Measurements from ENCODE around the gene CALN1.
"Not testable (repeated sequence)": the region's sequence is repeated elsewhere in the genome, so short reads cannot be mapped to it uniquely, and the experiment has no call there.

The CALN1 gene

GRCh38 chr7:72412121-72412618 is at the start of gene CALN1:
TSS of gene CALN1 (minus strand) at chr7:72412338.
- DNase-seq = not testable (repeated sequence)

DNA sequence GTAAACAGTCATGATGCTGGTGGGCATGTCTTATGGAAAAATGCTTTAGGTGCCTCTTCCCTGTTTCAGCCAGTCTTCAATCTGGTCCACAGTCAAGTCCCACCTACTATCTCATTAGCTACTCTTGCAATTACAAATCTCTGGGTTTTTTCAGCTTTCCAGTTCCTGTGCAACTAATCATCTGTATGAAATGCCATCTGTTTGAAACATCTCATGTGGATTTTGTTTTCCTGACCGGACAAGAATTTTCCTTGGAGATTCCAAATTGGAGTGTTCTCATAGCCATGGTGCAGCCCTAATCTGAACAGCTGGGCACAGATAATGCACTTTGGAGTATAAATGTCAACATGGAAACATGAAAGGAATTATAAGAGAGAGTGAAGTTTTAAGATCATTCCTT is 41.3 kb upstream of the CALN1 start:
- DNase-seq = no peak

GRCh38 chr7:72447465-72448204 is 35.5 kb upstream of the CALN1 start:
- no peak for DNase-seq

DNA sequence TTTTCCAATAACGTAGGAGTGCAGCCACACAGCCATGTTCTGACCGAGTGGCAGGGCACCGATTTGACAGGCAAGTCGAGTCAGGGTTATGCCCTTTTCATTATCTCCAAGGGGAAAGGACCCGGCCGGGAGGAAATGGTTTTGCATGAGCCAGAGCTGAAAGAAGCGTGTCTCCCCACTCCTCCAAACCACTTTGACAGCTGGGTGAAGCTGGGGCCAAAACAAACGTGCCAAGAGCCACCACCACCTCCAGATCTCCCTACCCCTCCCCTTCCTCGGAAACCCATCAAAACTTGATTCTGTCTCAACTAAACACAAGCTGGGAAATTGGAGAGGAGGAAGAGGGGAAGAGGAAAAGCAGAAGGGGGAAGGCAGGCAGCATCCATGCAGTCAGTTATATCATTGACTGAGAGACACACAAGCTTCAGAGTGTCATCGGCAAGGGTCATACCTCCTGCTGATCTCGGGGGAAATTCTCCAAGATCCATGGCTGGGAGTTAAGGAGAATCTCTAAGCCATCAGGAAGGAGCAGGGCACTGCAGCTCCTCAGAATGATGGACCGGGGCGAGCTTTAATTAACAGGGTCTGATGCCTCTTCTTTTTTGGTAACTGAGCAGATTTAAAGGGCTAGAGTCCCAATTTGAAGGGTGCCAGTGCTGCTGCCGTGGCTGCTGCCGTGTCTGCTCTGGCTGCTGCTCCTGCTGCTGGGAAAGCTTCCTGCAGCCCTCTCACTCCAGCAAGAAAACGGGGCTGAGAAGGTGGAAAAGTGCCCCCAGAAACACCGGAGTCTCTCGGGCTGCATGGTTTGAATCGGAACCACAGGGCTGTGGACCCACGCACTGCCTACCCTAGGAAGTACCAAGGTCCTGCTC is 34.7 kb upstream of the CALN1 start:
- DNase-seq = no peak

DNA sequence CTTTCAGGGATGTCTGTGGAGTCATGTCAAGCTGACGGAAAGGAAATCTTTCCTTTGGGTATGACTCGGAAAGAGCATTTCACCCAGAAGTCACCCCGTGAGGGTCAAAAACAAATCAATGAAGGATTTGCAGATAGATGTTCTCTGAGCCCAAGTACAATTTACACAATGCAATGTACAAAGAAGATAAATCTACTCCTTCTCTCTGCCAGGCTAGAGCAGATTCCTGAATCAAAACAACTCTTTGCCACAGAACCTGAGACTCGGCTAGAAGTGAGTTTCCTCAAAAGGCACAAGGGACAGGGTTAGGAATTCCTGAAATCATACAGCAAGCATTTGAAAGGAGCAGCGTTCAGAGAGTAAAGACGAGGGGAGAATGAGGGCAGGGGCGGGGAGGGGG is 34.0 kb upstream of the CALN1 start:
- no peak for DNase-seq

- DNase-seq = no peak
Measured at GRCh38 chr7:72445580-72445979, 33.4 kb upstream of the CALN1 start.

- no peak for DNase-seq
Measured at GRCh38 chr7:72445075-72445474, 32.9 kb upstream of the CALN1 start.

DNA sequence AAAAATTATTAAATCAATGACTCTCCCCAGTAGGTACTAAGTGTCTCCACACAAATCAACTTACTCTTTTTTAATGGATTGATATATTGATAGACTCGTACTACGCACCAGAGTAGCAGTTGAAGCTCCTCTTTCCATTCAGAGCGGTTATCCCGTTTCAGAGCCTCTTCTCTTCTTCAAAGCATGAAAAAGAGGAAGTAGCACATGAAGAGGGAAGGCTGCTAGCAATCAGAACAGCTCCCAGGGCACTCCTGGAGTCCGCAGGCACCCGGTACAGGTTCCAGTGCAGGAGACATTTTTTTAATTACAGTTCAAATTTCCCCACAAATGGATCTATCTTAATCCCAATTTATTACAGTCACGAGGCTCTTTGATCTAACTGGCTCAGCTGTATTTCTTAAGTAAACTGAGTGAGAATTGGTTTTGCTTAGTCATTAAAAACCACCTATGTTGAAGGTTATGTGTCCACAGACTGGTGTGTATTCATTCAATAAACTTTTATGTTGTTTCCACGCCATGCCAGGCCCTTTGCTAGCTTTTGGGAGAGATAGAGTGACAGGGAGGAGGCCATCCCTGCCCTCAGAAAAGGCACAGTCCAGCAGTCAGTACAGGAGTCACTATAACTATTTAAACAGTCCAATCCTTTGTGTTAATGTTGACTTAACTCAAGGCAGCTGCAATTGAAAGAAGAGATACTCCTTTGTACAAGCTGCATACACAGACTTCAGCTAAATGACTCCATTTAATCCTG is 32.1 kb upstream of the CALN1 start:
- no peak for DNase-seq

GRCh38 chr7:72441791-72442190 is 29.7 kb upstream of the CALN1 start:
- DNase-seq = no peak

- no peak for DNase-seq
Measured at GRCh38 chr7:72438491-72438890, 26.4 kb upstream of the CALN1 start.

DNA sequence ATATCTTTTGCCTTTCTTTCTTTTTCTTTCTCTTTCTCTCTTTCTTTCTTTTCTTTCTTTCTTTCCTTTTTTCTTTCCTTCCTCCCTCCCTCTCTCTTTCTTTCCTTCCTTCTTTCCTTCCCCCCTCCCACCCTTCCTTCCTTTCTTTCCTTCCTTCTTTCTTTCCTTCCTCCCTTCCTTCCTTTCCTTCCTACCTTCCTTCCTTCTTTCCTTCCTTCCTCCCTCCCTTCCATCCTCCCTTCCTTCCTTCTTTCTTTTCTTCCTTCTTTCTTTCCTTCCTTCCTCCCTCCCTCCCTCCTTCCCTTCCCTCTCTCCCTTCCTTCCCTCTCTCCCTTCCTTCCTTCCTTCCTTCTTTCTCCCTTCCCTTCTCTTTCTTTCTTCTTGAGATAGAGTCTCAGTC is 25.5 kb upstream of the CALN1 start:
- no peak for DNase-seq

GRCh38 chr7:72437061-72437585 is 25.0 kb upstream of the CALN1 start:
- no peak for DNase-seq

DNA sequence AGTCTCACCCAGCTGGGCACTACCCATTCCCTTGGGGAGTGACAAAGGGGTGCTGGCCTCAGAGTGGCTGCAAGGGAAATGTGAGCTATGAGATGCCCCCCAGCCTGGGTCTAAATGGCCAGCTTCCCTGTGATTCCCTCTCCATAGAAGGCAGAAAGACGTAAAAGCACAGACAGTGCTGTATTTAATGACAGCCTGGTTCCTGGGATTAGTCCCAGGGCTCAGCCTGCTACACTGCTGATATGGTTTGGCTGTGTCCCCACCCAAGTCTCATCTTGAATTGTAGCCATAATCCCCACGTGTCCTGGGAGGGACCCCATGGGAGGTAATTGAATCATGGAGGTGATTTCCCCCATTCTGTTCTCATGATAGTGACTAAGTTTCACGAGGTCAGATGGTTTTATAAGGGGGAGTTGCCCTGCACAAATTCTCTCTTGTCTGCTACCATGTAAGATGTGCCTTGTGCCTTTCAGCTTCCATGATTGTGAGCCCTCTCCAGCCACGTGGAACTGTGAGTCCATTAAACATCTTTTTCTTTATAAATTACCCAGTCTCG is 23.9 kb upstream of the CALN1 start:
- DNase-seq = no peak

DNA sequence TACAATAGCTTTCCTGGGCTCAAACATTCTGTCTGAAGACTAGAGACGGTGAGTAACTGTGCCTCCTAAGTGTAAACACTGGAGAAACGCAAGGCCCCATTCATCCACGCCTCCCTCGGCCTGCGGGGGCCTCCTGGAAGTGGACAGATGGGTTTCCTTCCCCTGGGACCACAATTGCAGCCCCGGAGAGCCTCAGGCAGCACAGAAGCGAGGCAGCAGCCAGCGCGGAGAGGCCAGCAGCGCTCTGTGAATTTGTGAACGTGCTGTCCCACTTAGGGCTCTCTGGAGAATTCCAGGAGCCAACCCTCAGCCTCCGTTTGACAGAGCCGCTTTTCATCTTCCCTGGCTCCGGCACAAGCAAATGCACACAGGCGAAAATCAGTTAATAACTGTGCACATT is 23.2 kb upstream of the CALN1 start:
- DNase-seq = no peak

- DNase-seq = no peak
Measured at GRCh38 chr7:72430531-72430930, 18.4 kb upstream of the CALN1 start.

GRCh38 chr7:72429316-72429715 is 17.2 kb upstream of the CALN1 start:
- DNase-seq = no peak

DNA sequence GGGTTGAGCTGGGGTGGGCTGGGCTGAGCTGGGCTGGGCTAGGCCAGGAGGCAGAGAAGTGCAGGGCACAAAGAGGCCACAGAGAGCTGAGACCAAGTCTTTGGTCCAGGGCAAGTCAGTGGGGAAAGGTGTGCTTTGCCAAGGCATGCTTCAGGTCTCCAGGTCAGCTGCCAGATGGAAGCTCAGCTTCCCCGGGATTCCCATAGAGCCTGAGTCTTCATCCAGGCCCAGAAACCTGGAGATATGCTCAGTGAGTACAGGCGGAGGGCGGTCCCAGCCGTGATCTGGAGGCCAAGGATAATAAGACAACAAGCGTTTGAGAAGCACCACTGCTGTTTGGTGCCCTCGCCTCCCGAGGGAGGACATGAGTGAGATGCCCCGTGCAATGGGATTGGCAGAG is 4.7 kb upstream of the CALN1 start:
- DNase-seq = no peak

- DNase-seq = no peak
Measured at GRCh38 chr7:72415586-72415985, 3.4 kb upstream of the CALN1 start.

- DNase-seq = no peak
Measured at GRCh38 chr7:72413886-72414285, 1.7 kb upstream of the CALN1 start.

DNA sequence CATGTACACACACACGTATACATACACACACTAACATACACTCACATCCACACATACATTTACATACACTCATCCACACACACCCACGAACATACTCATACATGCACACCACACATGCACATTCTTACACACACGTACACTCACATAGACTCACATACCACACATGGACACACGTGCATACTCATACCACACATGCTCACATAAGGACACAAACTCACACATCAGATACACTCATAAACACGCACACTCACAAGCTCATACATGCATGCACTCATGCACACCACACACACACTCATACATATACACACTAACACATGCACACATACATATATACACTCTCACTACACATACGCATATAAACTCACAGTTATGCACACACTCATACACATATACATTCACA is 1.2 kb upstream of the CALN1 start:
- DNase-seq = no peak

DNA sequence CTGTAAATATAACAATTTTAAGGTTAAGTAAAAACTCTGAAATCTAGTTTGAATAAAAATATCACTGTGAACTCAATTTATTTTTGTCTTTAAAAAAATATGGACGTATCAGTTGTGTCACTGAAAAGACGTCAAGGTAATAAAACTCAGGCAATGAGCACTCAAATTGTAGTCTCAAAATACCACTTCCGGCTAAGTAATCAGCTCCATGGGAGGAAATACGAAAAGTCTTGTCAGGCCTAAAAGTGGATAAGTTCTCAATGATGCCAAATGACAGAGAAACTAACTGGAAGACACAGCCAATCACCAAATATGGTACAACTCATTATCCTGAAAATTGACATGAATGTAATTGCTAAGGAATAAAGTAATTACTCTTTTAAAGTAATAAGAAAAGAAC is 719 bp downstream of the CALN1 start:
- no peak for DNase-seq

- DNase-seq = no peak
Measured at GRCh38 chr7:72409638-72410015, 2.5 kb downstream of the CALN1 start.

All from activated CD4-positive, alpha-beta T cell treated with anti-CD3 and anti-CD28 coated beads, Interleukin-2, amount 50 U/mL, for 16 hours (primary cell).